ENCODE data around the gene WNT9A. TPM values are rescaled to one million over a fixed set of nuclear protein-coding genes. Genes with fewer than 3 reads are reported as not detected.

The WNT9A gene
- polyA plus RNA-seq, 1 of the 3 experiments (the other 2 are of a cell fraction), result 0.31 TPM

DNA sequence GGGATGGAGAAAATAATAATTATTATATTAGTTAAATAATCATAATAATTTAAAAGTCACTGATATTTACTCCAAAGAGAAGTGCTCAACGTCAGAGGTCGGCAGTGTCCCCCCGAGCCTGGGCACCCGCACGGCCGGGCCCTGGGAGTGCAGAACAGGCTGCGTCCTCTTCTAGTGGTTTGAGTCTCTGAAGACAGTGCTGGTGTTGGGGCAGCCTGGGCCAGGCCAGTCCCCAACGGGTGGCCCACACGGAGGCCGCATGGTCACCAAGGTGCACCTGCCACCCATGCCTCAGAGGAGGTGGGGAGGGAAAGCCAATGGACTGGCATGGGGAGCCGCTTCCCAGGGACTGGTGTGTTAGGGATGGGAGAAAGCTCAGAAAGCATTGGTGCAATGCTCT lies 27.3 kb downstream of the WNT9A start:
- ChIA-PET CTCF (interaction anchor here (0.6 to 1.4 kb wide), 2 partner anchors 13 to 71 kb away, joined by 3 read pairs; no protein-coding TSS in a partner anchor), POLR2A (no interaction called here)
- H4K20me1 ChIP-seq (ENCODE audit: insufficient read depth), result no peaks in the 10 kb centered on the region
- TF ChIP-seq EP300 (IDR thresholded peaks at IDR 0.05; ENCODE audit: borderline replicate concordance in 1 of 2, low read depth in 1 of 2, low read length in 1 of 2) (no peak), MXI1 (IDR thresholded peaks at IDR 0.05; ENCODE audit: low read depth, low read length) (no peak), TAF1 (IDR thresholded peaks at IDR 0.05; ENCODE audit: borderline replicate concordance, low read depth, low read length) (no peak), RAD21 (IDR thresholded peaks at IDR 0.05; ENCODE audit: low read length) (no peak), REST (IDR thresholded peaks at IDR 0.05; ENCODE audit: low read depth, low read length) (no peak), NRF1 (IDR thresholded peaks at IDR 0.05; ENCODE audit: low read depth, low read length) (no peak), GABPA (IDR thresholded peaks at IDR 0.05; ENCODE audit: low read depth) (no peak), CTCF (IDR thresholded peaks at IDR 0.05) (no peak), CHD2 (IDR thresholded peaks at IDR 0.05; ENCODE audit: low read length, partially characterized antibody) (no peak), RFX5 (IDR thresholded peaks at IDR 0.05; ENCODE audit: low read length) (no peak), POLR2AphosphoS5 (IDR thresholded peaks at IDR 0.05; ENCODE audit: low read depth, low read length) (no peak), USF1 (IDR thresholded peaks at IDR 0.05; ENCODE audit: borderline replicate concordance, low read depth) (no peak), FOXJ3 (CRISPR knock-in tag; IDR thresholded peaks at IDR 0.05) (no peak), FOSL2 (IDR thresholded peaks at IDR 0.05; ENCODE audit: borderline replicate concordance, low read depth) (no peak), YY1 (IDR thresholded peaks at IDR 0.05; ENCODE audit: low read depth) (no peak), GATA2 (CRISPR knock-in tag; IDR thresholded peaks at IDR 0.05) (no peak), TCF12 (IDR thresholded peaks at IDR 0.05) (no peak)
- TF ChIP-seq, protein P1, sequence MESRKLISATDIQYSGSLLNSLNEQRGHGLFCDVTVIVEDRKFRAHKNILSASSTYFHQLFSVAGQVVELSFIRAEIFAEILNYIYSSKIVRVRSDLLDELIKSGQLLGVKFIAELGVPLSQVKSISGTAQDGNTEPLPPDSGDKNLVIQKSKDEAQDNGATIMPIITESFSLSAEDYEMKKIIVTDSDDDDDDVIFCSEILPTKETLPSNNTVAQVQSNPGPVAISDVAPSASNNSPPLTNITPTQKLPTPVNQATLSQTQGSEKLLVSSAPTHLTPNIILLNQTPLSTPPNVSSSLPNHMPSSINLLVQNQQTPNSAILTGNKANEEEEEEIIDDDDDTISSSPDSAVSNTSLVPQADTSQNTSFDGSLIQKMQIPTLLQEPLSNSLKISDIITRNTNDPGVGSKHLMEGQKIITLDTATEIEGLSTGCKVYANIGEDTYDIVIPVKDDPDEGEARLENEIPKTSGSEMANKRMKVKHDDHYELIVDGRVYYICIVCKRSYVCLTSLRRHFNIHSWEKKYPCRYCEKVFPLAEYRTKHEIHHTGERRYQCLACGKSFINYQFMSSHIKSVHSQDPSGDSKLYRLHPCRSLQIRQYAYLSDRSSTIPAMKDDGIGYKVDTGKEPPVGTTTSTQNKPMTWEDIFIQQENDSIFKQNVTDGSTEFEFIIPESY (IDR thresholded peaks at IDR 0.05; ENCODE audit: borderline replicate concordance, low read depth), result no peak
- TF ChIP-seq, protein P2, sequence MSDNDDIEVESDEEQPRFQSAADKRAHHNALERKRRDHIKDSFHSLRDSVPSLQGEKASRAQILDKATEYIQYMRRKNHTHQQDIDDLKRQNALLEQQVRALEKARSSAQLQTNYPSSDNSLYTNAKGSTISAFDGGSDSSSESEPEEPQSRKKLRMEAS (IDR thresholded peaks at IDR 0.05; ENCODE audit: low read depth), result no peak
- H2AFZ ChIP-seq (ENCODE audit: low read depth), result no peak overlapping the region
- H3K79me2 ChIP-seq (ENCODE audit: insufficient read depth), result no peaks in the 10 kb centered on the region
- H3K4me3 ChIP-seq (ENCODE audit: low read depth in 2 of 2, low read length in 1 of 2), result no peak overlapping the region
- DNase-seq, result no peak
- no peaks in the 10 kb centered on the region for H3K27me3 ChIP-seq (ENCODE audit: insufficient read depth)
- H3K4me2 ChIP-seq, result no peak overlapping the region
- H3K4me1 ChIP-seq (ENCODE audit: control insufficient read depth in 1 of 2, insufficient read depth in 2 of 2, low read depth in 1 of 2, low read length in 1 of 2), result peaks cover 0 to 11% of the 10 kb centered on the region in 2 experiments; a peak in 1 of 4 replicates
- WGBS (ENCODE audit: low lambda C conversion rate), result 77% methylated on average over 8 of the region's 11 CpGs
- no peaks in the 10 kb centered on the region for H3K9me3 ChIP-seq
- no peak overlapping the region for H3K27ac ChIP-seq (ENCODE audit: low read depth in 2 of 2, low read length in 1 of 2)
- H3K36me3 ChIP-seq (replicated peaks in 1 of 2; ENCODE audit: control insufficient read depth in 1 of 2, insufficient read depth in 2 of 2, low read length in 1 of 2), result no peaks in the 10 kb centered on the region
- no peak overlapping the region for H3K9ac ChIP-seq
- H3K9me2 ChIP-seq, result no peaks in the 10 kb centered on the region
- H3F3A ChIP-seq (replicated peaks; ENCODE audit: insufficient read depth), result no peaks in the 10 kb centered on the region

Measured in SK-N-SH (cell line).